Measurements from ENCODE around the gene RPRD1B. TPM values are rescaled to one million over a fixed set of nuclear protein-coding genes. Genes with fewer than 3 reads are reported as not detected.

Gene RPRD1B
- total and polyA plus RNA-seq, 2 of the 13 experiments (the other 11 are each of a cell fraction or from before 2014, with no cell fraction given), result 31.1 to 41.5 TPM

DNA sequence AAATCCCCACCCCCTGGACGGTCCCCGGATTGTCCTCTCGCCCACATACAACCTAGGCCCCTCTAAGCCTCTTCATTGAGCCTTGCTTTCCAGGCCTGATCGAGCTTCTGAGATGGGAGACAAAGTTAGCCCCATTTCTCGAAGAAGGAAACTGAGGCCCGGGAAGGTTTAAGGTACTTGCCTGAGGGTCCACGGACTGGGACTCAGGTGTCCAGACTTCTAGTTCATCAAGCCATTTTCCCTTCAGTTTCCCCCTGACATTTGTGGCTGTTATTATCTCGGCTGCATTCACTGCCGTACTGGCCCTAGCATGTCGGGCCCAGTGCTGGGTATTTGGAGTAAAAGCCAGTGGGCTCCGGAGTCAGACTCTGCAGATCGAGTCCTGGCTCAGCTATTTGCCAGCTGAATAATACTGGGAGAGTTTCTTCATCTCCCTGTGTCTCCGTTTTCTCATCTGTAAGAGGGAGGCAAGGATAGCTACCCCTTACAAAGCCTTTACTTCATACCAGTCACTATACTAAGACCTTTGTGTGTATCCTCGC is 633 bp downstream of the RPRD1B start (continued):
- TF ChIP-seq ZNF468 (CRISPR knock-in tag; IDR thresholded peaks at IDR 0.05) (0 out of 2 replicates have a peak, but pooled peaks have one; percentile 34), SSRP1 (CRISPR knock-in tag; IDR thresholded peaks at IDR 0.05) (no peak), ZFX (CRISPR knock-in tag; IDR thresholded peaks at IDR 0.05; ENCODE audit: low read depth) (peak; percentile 15; the same call in 1 of the 2 replicates), BHLHE40 (IDR thresholded peaks at IDR 0.05; ENCODE audit: low read length) (0 out of 2 replicates have a peak, but pooled peaks have one; percentile 14), ZNF296 (CRISPR knock-in tag; conservative IDR thresholded peaks at IDR 0.05) (no peak), SMC3 (IDR thresholded peaks at IDR 0.05; ENCODE audit: low read length) (peak; percentile 7; the same call in 1 of the 2 replicates), ZNF260 (CRISPR knock-in tag; IDR thresholded peaks at IDR 0.05; ENCODE audit: borderline replicate concordance, low read depth) (no peak), CCAR2 (optimal IDR thresholded peaks at IDR 0.05; ENCODE audit: low read depth, low read length) (peak; percentile 85), HNRNPUL1 (IDR thresholded peaks at IDR 0.05; ENCODE audit: low read depth, low read length) (no peak), SYNCRIP (IDR thresholded peaks at IDR 0.05; ENCODE audit: insufficient read depth, low read depth, low read length) (no peak), FOSL1 (CRISPR knock-in tag; IDR thresholded peaks at IDR 0.05; ENCODE audit: borderline replicate concordance) (no peak), YY1 (IDR thresholded peaks at IDR 0.05; ENCODE audit: insufficient read depth, insufficient replicate concordance, low read depth, low read length) (no peak), ZNF629 (CRISPR knock-in tag; conservative IDR thresholded peaks at IDR 0.05) (peak; percentile 82), EZH2 (conservative IDR thresholded peaks at IDR 0.05; ENCODE audit: low read depth, low read length) (no peak), TCF12 (IDR thresholded peaks at IDR 0.05) (no peak), TCF12 (CRISPR knock-in tag; IDR thresholded peaks at IDR 0.05) (no peak), CEBPB (IDR thresholded peaks at IDR 0.05; ENCODE audit: borderline replicate concordance, low read depth, low read length) (no peak), KAT7 (CRISPR knock-in tag; IDR thresholded peaks at IDR 0.05; ENCODE audit: borderline replicate concordance) (0 out of 2 replicates have a peak, but pooled peaks have one; percentile 1), ZNF12 (CRISPR knock-in tag; IDR thresholded peaks at IDR 0.05) (0 out of 2 replicates have a peak, but pooled peaks have one; percentile 17), ARNT2 (CRISPR knock-in tag; IDR thresholded peaks at IDR 0.05; ENCODE audit: low read depth) (no peak)
- TF ChIP-seq, protein P1, sequence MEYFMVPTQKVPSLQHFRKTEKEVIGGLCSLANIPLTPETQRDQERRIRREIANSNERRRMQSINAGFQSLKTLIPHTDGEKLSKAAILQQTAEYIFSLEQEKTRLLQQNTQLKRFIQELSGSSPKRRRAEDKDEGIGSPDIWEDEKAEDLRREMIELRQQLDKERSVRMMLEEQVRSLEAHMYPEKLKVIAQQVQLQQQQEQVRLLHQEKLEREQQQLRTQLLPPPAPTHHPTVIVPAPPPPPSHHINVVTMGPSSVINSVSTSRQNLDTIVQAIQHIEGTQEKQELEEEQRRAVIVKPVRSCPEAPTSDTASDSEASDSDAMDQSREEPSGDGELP (IDR thresholded peaks at IDR 0.05; ENCODE audit: borderline replicate concordance, low read depth), result no peak
- TF ChIP-seq, protein P2, sequence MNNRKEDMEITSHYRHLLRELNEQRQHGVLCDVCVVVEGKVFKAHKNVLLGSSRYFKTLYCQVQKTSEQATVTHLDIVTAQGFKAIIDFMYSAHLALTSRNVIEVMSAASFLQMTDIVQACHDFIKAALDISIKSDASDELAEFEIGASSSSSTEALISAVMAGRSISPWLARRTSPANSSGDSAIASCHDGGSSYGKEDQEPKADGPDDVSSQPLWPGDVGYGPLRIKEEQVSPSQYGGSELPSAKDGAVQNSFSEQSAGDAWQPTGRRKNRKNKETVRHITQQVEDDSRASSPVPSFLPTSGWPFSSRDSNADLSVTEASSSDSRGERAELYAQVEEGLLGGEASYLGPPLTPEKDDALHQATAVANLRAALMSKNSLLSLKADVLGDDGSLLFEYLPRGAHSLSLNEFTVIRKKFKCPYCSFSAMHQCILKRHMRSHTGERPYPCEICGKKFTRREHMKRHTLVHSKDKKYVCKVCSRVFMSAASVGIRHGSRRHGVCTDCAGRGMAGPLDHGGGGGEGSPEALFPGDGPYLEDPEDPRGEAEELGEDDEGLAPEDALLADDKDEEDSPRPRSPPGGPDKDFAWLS (CRISPR knock-in tag; IDR thresholded peaks at IDR 0.05; ENCODE audit: borderline replicate concordance), result no peak
- TF ChIP-seq, protein P3, sequence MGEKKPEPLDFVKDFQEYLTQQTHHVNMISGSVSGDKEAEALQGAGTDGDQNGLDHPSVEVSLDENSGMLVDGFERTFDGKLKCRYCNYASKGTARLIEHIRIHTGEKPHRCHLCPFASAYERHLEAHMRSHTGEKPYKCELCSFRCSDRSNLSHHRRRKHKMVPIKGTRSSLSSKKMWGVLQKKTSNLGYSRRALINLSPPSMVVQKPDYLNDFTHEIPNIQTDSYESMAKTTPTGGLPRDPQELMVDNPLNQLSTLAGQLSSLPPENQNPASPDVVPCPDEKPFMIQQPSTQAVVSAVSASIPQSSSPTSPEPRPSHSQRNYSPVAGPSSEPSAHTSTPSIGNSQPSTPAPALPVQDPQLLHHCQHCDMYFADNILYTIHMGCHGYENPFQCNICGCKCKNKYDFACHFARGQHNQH (CRISPR knock-in tag; IDR thresholded peaks at IDR 0.05), result no peak
- TF ChIP-seq, protein P4, sequence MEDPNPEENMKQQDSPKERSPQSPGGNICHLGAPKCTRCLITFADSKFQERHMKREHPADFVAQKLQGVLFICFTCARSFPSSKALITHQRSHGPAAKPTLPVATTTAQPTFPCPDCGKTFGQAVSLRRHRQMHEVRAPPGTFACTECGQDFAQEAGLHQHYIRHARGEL (CRISPR knock-in tag; IDR thresholded peaks at IDR 0.05), result no peak
- TF ChIP-seq, protein P5, sequence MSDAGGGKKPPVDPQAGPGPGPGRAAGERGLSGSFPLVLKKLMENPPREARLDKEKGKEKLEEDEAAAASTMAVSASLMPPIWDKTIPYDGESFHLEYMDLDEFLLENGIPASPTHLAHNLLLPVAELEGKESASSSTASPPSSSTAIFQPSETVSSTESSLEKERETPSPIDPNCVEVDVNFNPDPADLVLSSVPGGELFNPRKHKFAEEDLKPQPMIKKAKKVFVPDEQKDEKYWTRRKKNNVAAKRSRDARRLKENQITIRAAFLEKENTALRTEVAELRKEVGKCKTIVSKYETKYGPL (CRISPR knock-in tag; IDR thresholded peaks at IDR 0.05), result no peak
- TF ChIP-seq, protein P6, sequence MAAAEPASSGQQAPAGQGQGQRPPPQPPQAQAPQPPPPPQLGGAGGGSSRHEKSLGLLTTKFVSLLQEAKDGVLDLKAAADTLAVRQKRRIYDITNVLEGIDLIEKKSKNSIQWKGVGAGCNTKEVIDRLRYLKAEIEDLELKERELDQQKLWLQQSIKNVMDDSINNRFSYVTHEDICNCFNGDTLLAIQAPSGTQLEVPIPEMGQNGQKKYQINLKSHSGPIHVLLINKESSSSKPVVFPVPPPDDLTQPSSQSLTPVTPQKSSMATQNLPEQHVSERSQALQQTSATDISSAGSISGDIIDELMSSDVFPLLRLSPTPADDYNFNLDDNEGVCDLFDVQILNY (CRISPR knock-in tag; conservative IDR thresholded peaks at IDR 0.05), result no peak
